Fibroblast of lung (primary cell): ENCODE measurements around the gene WT1.

Source experiments
- CTCF ChIP-seq, 2 donors: IDR thresholded peaks in 1 of 2; conservative IDR thresholded peaks in 1 of 2; 1 replicate in 1 of 2; 2 replicates in 1 of 2; pipeline ENCODE4 v1.5.1; 2011 to 2012; ENCODE audit warnings: low read length in 2 of 2, control low read depth in 1 of 2, inconsistent platforms in 1 of 2, low read depth in 1 of 2, mild to moderate bottlenecking in 1 of 2
- EZH2 ChIP-seq: IDR thresholded peaks from 2 replicates; pipeline ENCODE4 v1.5.1; 2012; ENCODE audit warnings: low read length, control low read depth, mild to moderate bottlenecking; ENCODE audit errors: missing control alignments

- no peak for TF ChIP-seq EZH2
- TF ChIP-seq CTCF (conservative IDR thresholded peaks at IDR 0.05 in 1 of 2, IDR thresholded peaks at IDR 0.05 in 1 of 2; ENCODE audit: low read depth in 1 of 2, low read length in 2 of 2), result no peak
Measured at GRCh38 chr11:32388871-32389770, 46.2 kb downstream of the WT1 start.
